Skeletal muscle satellite cell (primary cell): ENCODE measurements around the gene FBXW12. TPM values are rescaled to one million over a fixed set of nuclear protein-coding genes. Genes with fewer than 3 reads are reported as not detected.

Experiments
- small RNA-seq: library from RNA; depleted of rRNA; stranded (forward); fragments of <200 nt; gene quantifications from one replicate; pipeline ENCODE3, GENCODE V24; 2012

Gene FBXW12

Small RNAs within 50 kb of the gene (small RNA-seq; reads per million reads assigned to genes)
- gene RN7SL321P, result not detected
